ENCODE results near the gene CELF2. TPM values are rescaled to one million over a fixed set of nuclear protein-coding genes. Genes with fewer than 3 reads are reported as not detected.

The CELF2 gene
- total and polyA plus RNA-seq, 9 of the 15 experiments (the other 6 are each of a cell fraction or from before 2014, with no cell fraction given) = 4.0 to 20.3 (median 11.1) TPM

- no peak for FAIRE-seq
- H3K9me1 ChIP-seq (ENCODE audit: control insufficient read depth, insufficient read depth, low read length) = no peaks in the 10 kb centered on the region
- no peaks in the 10 kb centered on the region for H3K36me3 ChIP-seq (ENCODE audit: control insufficient read depth, insufficient read depth, low read length)
- intact Hi-C loops (cut with micrococcal nuclease) = no loop called here
- H3K4me2 ChIP-seq (ENCODE audit: insufficient read depth, low read length) = no peak overlapping the region
- DNase-seq (ENCODE audit: extremely low read depth in 1 of 4, low spot score in 3 of 4) = peak in 1 of 4 experiments; percentile 13
- no peak overlapping the region for H2AFZ ChIP-seq (ENCODE audit: low read depth, low read length)
- TF ChIP-seq, protein P1, sequence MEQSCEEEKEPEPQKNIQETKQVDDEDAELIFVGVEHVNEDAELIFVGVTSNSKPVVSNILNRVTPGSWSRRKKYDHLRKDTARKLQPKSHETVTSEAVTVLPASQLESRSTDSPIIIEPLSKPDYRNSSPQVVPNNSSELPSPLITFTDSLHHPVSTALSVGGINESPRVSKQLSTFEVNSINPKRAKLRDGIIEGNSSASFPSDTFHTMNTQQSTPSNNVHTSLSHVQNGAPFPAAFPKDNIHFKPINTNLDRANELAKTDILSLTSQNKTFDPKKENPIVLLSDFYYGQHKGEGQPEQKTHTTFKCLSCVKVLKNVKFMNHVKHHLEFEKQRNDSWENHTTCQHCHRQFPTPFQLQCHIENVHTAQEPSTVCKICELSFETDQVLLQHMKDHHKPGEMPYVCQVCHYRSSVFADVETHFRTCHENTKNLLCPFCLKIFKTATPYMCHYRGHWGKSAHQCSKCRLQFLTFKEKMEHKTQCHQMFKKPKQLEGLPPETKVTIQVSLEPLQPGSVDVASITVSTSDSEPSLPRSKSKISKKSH (CRISPR knock-in tag; IDR thresholded peaks at IDR 0.05) = no peak
- TF ChIP-seq CTCF (IDR thresholded peaks at IDR 0.05 in 2 of 3, conservative IDR thresholded peaks at IDR 0.05 in 1 of 3; ENCODE audit: insufficient read depth in 2 of 3, low read depth in 1 of 3, low read length in 3 of 3) (peak; percentile 38 to 45 (median 44)), STAG1 (CRISPR knock-in tag; IDR thresholded peaks at IDR 0.05; ENCODE audit: borderline replicate concordance) (peak; percentile 19; the same call in 1 of the 2 replicates), RAD21 (CRISPR knock-in tag; conservative IDR thresholded peaks at IDR 0.05 in 1 of 2, IDR thresholded peaks at IDR 0.05 in 1 of 2) (peak in 1 of 2 experiments; percentile 33; a peak in 3 of 4 replicates)
- H3K27me3 ChIP-seq (ENCODE audit: control insufficient read depth in 2 of 2, insufficient read depth in 2 of 2, low read length in 2 of 2) = no peaks in the 10 kb centered on the region
- H3K4me3 ChIP-seq = no peak overlapping the region
- peak; percentile 67; the same call in 2 of the 3 replicates for ATAC-seq
- CTCF ChIA-PET (ENCODE audit: low intra/inter-chr PET ratio) = no interaction called here
- no TSS peak for BruUV-seq (replicated peaks)
- no peak overlapping the region for H3K9ac ChIP-seq (ENCODE audit: insufficient read depth in 1 of 2, low read depth in 2 of 2, low read length in 2 of 2)
- H4K20me1 ChIP-seq (replicated peaks; ENCODE audit: control insufficient read depth, insufficient read depth, low read length) = no peaks in the 10 kb centered on the region
- no peaks in the 10 kb centered on the region for H3K9me3 ChIP-seq (replicated peaks; ENCODE audit: control insufficient read depth, insufficient read depth, low read depth, low read length)
- H3K27ac ChIP-seq (ENCODE audit: extremely low read depth, low read depth, low read length) = no peak overlapping the region
- in situ Hi-C loops (cut with MboI) = no loop called here
- no peaks in the 10 kb centered on the region for H3K79me2 ChIP-seq (ENCODE audit: control insufficient read depth, insufficient read depth, low read length)
- WGBS (ENCODE audit: insufficient coverage, low coverage, missing lambda C conversion rate) = 26% methylated on average over 4 of the region's 4 CpGs
- H3K4me1 ChIP-seq (replicated peaks in 1 of 2; ENCODE audit: control insufficient read depth in 2 of 2, insufficient read depth in 2 of 2, low read length in 2 of 2) = no peaks in the 10 kb centered on the region
- POLR2A ChIA-PET = interaction anchor here (1.0 kb wide), 1 partner anchor 33 kb away, joined by 3 read pairs; no protein-coding TSS in a partner anchor
Measured at GRCh38 chr10:11285171-11285570, 267.5 kb downstream of the CELF2 start.

Data from K562 (cell line).